NT2/D1 (cell line): ENCODE data around the gene CTNNA3.

Source experiments
- DNase-seq: peaks from one replicate; pipeline ENCODE4 v3.0.0-alpha.2; 2011; ENCODE audit warnings: low read depth, low spot score
- H3K27me3 ChIP-seq: 2 replicates; pipeline ENCODE4 v1.6.0; 2011; ENCODE audit warnings: mild to moderate bottlenecking; ENCODE audit not compliant: insufficient read length, insufficient read depth
- H3K36me3 ChIP-seq: 2 replicates; pipeline ENCODE4 v1.6.1; 2011; ENCODE audit warnings: mild to moderate bottlenecking, low read length, mixed read lengths; ENCODE audit not compliant: insufficient read depth, insufficient read length
- H3K4me1 ChIP-seq: 2 replicates; pipeline ENCODE4 v1.5.1; 2011; ENCODE audit not compliant: insufficient read depth, insufficient read length
- H3K4me3 ChIP-seq: 2 replicates; pipeline ENCODE4 v1.5.1; 2011; ENCODE audit warnings: low read depth; ENCODE audit not compliant: insufficient read length
- H3K9ac ChIP-seq: 2 replicates; pipeline ENCODE4 v1.6.0; 2011; ENCODE audit warnings: low read depth; ENCODE audit not compliant: insufficient read length
- H3K9me3 ChIP-seq: 2 replicates; pipeline ENCODE4 v1.5.1; 2011; ENCODE audit warnings: mild to moderate bottlenecking, low read length; ENCODE audit not compliant: insufficient read depth
- SUZ12 ChIP-seq: IDR thresholded peaks from 2 replicates; pipeline ENCODE4 v1.6.1; 2011; ENCODE audit not compliant: insufficient read length, insufficient read depth; ENCODE audit errors: extremely low read depth
- YY1 ChIP-seq: IDR thresholded peaks from 2 replicates; pipeline ENCODE4 v1.6.1; 2011; ENCODE audit not compliant: insufficient read length, insufficient read depth
- ZNF274 ChIP-seq: IDR thresholded peaks from 2 replicates; pipeline ENCODE4 v1.6.1; 2011; ENCODE audit warnings: mild to moderate bottlenecking, low read depth, low read length

CTNNA3 gene

DNA sequence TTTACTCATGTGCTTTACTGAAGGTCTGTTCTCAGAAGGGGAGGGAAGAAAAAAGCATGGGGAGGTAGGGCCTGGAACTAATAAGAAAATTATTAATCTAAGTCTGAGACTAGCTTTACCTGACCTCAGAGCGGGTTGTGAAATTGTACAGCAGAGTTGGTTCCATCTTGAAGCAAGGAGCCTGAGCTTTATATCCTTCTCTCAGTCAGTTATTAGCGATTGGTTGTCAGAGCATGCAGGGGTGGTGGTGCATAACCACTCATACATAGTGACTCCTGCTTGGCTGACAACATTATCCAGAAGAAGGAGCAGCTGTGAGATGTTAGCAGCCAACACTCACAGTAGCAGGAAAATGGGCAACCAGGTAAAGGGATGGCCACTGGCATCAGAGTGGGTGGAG lies 1746.5 kb downstream of the CTNNA3 start:
- Histone ChIP-seq H3K4me3 (no peak overlapping the region), H3K9me3 (no peaks in the 10 kb centered on the region)
- TF ChIP-seq SUZ12, result no peak

DNA sequence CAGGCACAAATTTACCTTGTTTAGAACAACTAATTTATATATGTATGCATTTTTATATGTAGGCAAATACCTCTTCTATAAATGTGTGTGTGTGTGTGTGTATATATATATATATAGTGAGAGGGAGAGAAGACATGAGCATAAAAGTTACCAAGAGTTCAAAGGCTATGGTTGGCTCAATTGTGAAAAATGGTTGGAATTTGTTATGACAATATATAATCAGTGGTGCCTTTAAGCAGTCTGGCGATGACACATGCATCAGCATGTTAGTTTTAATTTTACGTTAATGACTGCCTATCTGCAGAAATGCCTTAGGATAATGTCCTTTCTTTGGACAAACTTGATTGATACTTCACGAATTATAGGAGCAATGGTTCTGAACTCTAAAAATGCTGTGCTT lies 1750.9 kb downstream of the CTNNA3 start:
- Histone ChIP-seq H3K9ac (no peak overlapping the region), H3K36me3 (no peaks in the 10 kb centered on the region), H3K27me3 (no peaks in the 10 kb centered on the region), H3K4me3 (no peak overlapping the region), H3K9me3 (no peaks in the 10 kb centered on the region), H3K4me1 (no peaks in the 10 kb centered on the region)
- TF ChIP-seq YY1 (no peak), SUZ12 (no peak), ZNF274 (no peak)
- no peak for DNase-seq

More for the DNA sequence above, 1746.5 kb downstream of the CTNNA3 start:
- no peak overlapping the region for H3K9ac ChIP-seq
- H3K36me3 ChIP-seq, result no peaks in the 10 kb centered on the region
- no peak for DNase-seq
- no peaks in the 10 kb centered on the region for H3K27me3 ChIP-seq
- no peaks in the 10 kb centered on the region for H3K4me1 ChIP-seq

DNA sequence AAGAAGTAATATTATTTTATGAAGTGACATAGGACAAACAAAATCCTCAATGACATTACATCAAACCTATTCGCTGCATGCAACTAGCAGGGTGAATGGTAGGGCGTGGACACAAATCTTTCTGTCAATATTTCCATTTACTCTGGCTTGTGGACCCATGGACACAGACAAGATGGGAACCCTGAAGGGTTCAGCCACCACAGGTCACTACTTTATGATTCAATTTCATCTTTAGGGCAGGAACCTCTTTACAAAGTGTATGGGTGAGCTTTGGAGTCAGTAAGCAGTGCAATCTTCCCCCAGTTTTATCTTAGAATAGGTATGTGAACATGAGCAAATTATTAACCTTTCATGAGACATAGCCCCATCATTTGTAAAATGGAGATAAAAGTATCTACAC lies 1752.5 kb downstream of the CTNNA3 start:
- Histone ChIP-seq H3K36me3 (no peaks in the 10 kb centered on the region), H3K9ac (no peak overlapping the region), H3K4me1 (no peaks in the 10 kb centered on the region), H3K9me3 (no peaks in the 10 kb centered on the region), H3K4me3 (no peak overlapping the region), H3K27me3 (no peaks in the 10 kb centered on the region)
- DNase-seq, result no peak
- no peak for TF ChIP-seq SUZ12
- no peak for TF ChIP-seq YY1
- no peak for TF ChIP-seq ZNF274

DNA sequence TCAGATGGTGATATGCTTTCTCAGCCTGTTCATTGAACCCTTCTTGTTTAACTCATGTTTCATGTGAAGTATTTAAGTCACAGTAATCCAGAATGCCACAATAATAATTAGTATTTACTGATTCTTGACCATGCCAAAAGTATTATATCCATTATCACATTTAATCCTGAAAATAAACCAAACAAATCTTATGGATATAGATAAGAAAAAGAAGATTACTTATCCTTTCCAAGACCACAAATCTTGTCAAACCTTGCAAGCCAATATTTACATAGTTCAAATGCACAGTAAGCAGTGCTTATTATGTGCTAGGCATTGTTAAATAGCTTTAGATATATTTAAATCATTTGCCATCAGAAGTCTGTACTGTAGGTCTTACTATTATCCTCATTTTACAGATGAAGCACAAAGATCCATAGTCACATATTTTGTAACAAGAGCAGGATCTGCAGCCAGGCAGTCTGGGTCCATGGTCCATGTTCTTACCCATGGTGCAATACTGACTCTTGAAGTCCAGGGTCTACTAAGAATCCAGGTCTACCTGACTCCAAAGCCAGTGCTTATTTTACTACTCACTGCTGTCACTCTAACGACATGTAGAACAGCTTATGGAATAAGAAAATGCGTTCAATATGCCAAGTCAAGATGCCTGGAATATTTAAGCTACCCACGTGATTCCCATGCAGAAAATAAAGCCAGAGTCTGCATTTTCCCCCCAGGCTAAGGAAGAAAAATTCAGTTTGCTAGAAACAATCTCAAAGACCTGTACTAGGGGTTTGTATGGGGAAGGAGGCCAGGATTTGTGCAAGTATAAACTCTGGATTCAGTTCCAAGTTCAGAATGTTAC lies 1755.0 kb downstream of the CTNNA3 start:
- Histone ChIP-seq H3K36me3 (no peaks in the 10 kb centered on the region), H3K9ac (no peak overlapping the region), H3K9me3 (no peaks in the 10 kb centered on the region), H3K27me3 (no peaks in the 10 kb centered on the region), H3K4me3 (no peak overlapping the region), H3K4me1 (no peaks in the 10 kb centered on the region)
- no peak for TF ChIP-seq YY1
- TF ChIP-seq SUZ12, result no peak
- TF ChIP-seq ZNF274, result no peak
- DNase-seq, result no peak

DNA sequence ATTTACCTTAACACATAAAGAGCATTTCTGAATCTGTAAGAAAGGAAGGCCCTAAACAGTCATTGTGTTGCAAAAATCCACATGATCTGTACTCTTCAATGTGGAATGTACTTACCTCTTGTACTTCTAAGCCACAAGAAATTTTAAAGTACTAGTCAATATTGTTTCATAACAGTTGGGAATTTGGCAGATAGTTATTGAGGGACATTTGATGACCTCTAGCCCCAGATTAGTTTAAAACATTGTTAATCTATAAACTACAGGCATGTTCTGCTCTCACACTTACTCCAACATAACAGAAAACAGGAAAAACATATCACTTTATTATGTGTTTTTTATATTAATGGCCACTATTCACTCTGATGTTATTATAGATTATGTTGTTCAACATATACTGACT lies 1755.9 kb downstream of the CTNNA3 start:
- Histone ChIP-seq H3K4me3 (no peak overlapping the region), H3K4me1 (no peaks in the 10 kb centered on the region), H3K27me3 (no peaks in the 10 kb centered on the region), H3K9me3 (no peaks in the 10 kb centered on the region), H3K36me3 (no peaks in the 10 kb centered on the region), H3K9ac (no peak overlapping the region)
- TF ChIP-seq ZNF274, result no peak
- no peak for TF ChIP-seq YY1
- no peak for TF ChIP-seq SUZ12
- no peak for DNase-seq

DNA sequence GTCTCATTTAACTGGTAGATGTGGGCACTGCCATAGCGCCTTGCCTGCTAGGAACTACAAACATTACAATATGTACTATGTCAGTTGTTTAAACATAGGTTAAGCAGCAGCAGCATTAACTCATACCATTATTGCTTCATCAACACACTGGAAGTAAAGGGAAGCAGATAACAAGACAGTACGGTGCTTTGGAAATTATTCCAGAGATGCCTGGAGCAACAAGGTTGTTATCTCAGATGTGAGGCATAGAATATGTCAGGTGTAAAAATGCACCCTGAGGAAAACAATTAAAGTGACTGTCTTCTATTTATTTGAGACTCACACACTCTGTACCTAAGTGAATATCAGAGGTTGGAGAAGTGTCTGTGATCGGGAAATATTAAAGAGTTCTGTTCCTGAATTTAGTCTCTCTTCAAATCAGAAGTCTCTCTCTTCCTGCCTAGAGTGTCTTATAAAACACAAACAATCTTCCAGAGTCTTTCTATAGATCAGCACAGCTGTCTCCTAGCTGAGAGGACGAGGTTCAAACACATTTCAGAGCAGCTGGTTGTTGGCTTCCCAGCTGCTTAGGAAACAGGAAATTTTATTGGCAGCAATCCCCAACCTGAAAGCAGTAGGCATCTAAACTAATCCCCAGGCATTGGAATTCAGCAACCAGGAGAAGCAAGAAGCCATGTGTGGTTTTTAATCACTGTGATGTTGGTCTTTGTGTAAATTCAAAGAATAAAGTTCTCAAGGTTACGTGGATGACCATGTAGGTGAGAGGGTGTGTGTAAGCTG lies 1764.5 kb downstream of the CTNNA3 start:
- no peaks in the 10 kb centered on the region for H3K9me3 ChIP-seq
- H3K27me3 ChIP-seq, result no peaks in the 10 kb centered on the region
- no peak for TF ChIP-seq ZNF274
- no peak for TF ChIP-seq SUZ12
- TF ChIP-seq YY1, result no peak
- no peaks in the 10 kb centered on the region for H3K36me3 ChIP-seq
- no peaks in the 10 kb centered on the region for H3K4me1 ChIP-seq
- no peak overlapping the region for H3K4me3 ChIP-seq
- H3K9ac ChIP-seq, result no peak overlapping the region
- DNase-seq, result no peak

DNA sequence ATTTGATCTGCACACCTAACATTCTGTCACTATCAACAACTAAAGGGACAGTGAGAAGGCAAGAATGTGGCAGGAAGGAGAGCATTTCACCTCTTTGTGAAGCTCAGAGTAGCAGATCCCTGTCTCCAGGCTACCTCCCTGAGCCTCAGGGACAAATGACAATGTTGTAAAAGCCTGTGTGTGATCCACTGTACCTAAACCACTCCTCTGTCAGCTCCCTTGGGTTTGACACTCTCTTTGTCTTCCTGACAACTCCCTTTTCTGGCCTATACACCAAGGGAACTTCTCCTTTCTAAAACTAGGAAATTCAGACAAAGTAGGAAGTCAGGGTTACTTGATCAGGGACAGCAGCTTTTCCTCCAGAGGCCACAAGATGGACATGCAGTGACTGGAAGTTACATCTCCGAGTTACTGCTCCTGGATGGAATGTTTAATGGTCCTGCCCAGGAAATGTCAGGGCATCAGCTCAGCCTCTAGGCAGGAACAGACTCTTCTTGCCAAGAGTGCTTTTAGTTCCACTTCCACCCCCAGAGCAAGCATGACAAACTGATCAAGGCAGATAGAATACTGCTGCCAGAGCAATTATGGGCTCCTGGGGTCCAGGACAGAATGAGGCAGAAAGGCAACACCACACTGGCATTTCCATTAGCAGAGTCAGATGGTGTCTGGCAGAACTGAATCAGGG lies 1784.7 kb downstream of the CTNNA3 start:
- H3K9ac ChIP-seq, result no peak overlapping the region
- no peak for DNase-seq
- no peaks in the 10 kb centered on the region for H3K9me3 ChIP-seq
- no peaks in the 10 kb centered on the region for H3K36me3 ChIP-seq
- TF ChIP-seq ZNF274, result no peak
- no peak for TF ChIP-seq YY1
- TF ChIP-seq SUZ12, result no peak
- H3K27me3 ChIP-seq, result no peaks in the 10 kb centered on the region
- no peak overlapping the region for H3K4me3 ChIP-seq
- H3K4me1 ChIP-seq, result no peaks in the 10 kb centered on the region
